CD4-positive, alpha-beta T cell treated with Interleukin-6 at 100 ng/mL for 8 hours (primary cell): ENCODE data around the gene CMSS1.

Experiments used
- DNase-seq: peaks from one replicate; pipeline ENCODE4 v3.0.0-alpha.2; 2020; ENCODE audit warnings: mixed read lengths, low spot score

CMSS1 gene

DNA sequence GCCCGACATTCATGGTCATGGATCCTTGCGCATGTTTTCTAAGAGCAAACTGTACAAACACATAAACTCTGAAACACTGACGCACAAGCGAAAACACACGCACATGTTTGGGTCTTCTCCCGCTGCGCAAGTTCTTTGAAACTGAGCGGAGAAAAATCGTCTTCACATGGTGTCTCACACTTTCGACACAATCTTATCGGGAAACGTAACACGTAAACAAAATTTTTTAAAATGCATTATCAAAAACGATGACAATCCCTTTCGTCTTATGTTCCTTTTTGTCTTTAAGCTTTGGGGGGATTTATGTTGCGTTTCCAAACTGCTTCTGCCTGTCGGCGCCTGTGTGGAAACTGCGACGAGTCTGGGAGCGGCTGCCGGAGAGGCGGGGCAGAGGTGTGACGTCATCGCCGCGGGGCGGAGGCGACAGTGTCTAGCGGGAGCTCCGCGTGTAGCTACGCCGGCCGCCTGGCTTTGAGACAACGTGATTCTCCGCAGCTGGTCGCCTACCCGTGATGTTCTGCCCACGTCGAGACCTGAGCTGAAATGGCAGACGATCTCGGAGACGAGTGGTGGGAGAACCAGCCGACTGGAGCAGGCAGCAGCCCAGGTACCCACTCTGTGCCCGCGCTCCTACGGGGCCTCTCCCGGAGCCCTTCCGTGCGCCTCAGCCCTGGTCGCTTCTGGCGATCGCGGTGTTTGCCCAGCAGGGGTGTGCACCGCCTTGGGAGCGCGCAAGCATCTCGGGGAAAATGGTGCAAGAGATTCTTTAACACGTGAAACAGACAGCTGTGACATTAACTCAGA is at the start of gene CMSS1:
Gene CMSS1 (plus strand): TSS at position 426 of the 804 bp plus-strand sequence.
- DNase-seq = peak; percentile 92

GRCh38 chr3:99768126-99768525 is 49.5 kb upstream of the CMSS1 start:
- DNase-seq = no peak

DNA sequence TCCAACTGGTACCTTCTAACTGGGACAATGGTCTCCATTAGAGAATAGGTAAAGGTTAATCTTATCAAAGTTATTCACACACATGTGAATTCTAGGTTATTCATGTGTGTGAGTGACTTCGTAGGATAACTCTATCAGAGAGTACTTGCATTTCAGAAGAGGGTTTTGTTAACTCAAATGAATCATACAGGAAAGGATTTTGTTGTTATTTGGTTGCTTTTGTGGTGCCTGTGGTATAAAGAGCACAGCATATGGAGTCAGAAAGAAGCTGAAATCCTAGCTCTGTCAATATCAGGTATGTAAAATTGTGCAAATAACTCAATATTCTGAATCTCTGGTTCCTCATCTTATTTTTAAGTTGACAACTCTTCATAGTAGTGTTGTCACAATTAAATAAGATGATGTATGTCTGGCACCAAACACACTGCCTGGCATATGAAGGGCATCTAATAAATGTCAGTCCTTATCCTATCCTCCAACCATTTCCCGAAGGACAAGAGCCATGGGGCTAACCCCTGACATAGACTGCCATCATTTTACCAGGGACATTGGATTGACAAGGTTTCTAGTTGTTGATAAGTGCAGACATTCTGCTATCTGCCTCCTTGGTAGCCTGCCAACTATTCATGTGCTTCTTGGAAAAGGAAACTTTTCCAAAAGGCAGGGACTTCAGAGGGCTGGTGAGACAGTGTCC is 48.7 kb upstream of the CMSS1 start:
- no peak for DNase-seq

DNA sequence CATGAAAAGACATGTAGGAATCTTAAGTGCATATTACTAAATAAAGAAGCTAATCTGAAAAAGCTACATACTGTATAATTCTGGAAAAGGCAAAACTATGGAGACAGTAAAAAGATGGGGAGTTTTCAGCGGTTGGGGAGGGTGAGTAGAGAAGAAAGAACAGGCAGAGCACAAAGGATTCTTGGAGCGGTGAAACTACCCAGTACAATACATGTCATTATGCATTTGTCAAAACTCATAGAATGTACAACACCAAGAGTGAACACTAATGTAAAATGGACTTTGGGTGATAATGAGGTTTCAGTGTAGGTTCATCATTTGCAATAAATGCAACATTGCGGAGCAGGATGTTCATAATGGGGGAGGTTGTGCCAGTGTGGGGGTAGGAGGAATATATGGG is 45.5 kb upstream of the CMSS1 start:
- no peak for DNase-seq

DNA sequence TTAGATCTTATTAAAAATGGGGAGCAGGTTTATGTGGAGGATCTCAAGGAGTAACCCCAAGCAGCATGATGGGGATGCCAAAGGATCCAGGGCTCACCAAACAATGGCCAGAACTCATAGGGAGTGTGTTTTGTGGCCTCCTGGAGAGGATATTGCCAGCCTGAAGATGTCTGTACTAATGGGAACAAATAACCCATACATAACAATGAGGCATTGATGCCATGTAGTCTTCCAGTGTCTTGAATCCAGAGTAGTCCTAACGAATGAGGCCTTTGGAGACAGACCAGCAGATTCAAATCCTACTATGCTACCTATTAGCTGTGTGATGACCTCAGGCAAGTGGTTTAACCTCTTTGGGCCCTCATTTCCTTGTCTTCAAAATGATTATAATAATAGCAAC is 45.0 kb upstream of the CMSS1 start:
- DNase-seq = no peak

GRCh38 chr3:99774467-99774866 is 43.2 kb upstream of the CMSS1 start:
- DNase-seq = no peak

GRCh38 chr3:99776516-99777209 is 41.0 kb upstream of the CMSS1 start:
- no peak for DNase-seq

DNA sequence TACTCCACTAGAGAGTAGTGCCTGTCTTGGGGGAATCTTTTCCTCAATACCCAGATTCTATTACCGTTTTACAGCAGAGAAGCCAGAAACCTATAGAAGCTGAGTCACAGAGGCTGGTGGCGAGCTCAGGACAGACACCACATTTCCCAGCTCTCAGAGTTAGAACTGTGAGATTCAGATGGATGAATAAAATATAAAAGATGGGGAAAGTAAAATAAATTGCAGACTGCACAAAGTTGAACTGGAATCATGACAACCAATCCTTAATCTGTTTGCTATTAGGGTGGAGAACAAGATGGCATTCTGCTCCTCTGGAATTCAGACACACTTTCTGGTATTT is 40.5 kb upstream of the CMSS1 start:
- no peak for DNase-seq

- no peak for DNase-seq
Measured at GRCh38 chr3:99777708-99778107, 40.0 kb upstream of the CMSS1 start.

DNA sequence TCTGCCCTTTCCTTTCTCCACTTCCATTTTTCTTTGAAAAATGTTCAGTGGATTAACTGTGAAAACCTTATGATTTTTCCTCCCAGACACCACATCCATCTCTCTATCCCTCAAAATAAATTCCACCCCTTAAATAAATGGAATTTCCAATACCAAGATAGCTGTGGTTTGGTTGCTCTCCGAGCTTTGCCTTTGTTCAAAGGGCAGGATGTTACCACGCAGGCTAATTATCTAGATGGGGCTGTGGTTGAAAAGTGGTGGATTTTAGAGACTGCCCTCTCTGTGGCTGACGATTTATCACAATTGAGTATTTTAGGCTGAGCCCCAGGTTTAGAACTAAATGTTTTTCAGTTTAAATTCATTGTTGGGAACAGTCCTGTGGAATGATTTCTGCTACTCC is 36.9 kb upstream of the CMSS1 start:
- no peak for DNase-seq

DNA sequence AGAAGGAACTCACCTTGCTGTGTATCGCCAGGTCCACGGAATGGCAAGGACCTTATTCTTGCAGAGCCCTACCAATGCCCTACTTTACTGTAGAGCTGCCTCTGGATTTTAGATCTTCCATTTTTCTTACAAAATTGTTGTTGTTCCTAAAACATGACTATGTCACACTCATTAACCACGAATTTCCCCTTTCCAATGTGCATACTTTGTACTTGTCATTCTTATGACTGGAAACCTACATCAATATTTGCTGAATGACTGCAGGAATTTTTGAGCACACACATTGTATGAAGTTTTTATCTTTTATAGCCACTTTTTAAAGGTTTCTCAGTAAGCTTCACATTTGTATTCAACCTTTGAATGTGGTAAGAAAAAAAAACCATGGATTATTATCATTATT is 35.9 kb upstream of the CMSS1 start:
- no peak for DNase-seq

DNA sequence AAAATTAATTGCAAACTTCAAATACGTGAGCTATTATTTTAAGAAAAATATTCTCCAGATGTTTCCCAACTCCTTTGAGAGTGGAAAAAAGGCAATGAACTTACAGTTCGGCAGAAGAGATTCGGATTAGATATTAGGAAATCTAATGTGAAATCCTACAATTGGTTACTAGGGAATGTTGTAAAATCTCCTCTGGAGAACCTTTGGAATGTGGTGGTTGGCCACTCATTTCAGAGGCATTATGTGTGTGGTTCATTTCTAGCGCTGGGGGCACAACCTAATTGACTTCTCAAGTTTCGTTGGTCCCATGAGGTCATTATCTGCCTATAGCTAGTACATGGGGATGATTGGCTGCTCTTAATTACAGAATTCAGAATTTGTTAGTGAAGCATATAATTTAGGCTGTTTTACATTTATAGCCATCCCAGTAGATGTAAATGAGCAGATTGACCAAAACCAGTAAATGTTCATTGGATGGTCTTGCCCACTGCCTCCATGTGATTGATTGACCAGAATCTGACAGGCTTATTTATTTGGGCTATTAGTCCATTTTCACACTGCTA is 34.6 kb upstream of the CMSS1 start:
- DNase-seq = no peak

DNA sequence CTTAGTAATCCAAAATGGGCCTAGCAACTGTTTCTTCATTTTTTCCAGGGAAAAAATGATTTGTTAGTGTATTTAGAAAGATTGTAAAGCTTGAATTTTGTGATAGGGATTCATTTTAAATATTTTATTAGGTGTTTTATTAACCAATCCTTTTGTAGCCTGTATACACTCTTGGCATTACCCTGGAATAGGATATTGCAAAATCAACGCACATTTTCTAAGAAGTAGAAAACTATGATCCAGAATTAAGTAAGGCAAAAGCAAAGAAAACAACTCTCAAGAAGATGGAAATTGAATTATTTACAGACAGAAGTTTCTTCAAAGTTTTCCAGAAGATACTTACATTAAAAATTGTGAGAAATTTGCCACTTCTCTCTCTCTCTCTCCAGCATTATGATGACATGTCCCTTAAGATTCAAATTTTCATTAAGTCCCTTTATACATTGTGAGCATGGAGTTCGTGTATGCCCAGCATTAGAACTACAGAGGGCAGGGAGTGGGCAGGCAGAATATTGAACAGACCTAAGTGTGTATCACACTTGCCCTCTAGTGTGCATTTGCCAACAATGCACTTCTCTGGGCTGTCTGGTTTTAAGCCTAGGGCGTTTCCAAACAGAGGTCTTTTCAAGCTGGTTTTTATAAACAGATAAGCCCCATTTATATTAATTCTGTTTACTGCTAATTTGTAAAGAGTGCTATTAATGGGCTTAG is 28.5 kb upstream of the CMSS1 start:
- peak; percentile 8 for DNase-seq

DNA sequence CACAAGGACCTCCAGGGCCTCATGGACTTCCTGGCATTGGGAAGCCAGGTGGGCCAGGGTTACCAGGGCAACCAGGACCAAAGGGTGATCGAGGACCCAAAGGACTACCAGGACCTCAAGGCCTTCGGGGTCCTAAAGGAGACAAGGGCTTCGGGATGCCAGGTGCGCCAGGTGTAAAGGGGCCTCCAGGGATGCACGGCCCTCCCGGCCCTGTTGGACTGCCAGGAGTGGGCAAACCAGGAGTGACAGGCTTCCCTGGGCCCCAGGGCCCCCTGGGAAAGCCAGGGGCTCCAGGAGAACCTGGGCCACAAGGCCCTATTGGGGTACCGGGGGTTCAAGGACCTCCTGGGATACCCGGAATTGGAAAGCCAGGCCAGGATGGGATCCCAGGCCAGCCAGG is 23.2 kb upstream of the CMSS1 start:
- no peak for DNase-seq

DNA sequence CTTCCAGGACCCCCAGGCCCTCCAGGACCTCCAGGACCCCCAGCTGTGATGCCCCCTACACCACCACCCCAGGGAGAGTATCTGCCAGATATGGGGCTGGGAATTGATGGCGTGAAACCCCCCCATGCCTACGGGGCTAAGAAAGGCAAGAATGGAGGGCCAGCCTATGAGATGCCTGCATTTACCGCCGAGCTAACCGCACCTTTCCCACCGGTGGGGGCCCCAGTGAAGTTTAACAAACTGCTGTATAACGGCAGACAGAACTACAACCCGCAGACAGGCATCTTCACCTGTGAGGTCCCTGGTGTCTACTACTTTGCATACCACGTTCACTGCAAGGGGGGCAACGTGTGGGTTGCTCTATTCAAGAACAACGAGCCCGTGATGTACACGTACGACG is 22.1 kb upstream of the CMSS1 start:
- DNase-seq = no peak

DNA sequence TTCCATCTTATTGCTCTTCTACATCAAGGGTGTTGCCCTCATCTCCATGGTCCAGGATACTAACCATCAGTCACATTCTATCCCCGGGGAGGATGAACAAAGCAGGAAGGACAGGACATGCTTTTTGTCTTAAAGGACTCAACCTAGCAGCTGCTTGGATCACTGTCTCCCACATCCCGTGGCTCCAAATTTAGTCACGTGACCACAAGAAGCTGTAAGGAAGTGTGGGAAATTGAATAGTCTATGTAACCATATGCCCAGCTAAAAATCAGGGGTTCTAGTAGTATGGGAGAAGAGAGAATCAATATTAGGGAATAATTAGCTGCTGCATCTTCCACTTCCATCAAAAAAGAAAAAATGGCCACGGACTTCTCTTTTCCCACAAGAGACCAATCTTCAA is 18.2 kb upstream of the CMSS1 start:
- DNase-seq = no peak

DNA sequence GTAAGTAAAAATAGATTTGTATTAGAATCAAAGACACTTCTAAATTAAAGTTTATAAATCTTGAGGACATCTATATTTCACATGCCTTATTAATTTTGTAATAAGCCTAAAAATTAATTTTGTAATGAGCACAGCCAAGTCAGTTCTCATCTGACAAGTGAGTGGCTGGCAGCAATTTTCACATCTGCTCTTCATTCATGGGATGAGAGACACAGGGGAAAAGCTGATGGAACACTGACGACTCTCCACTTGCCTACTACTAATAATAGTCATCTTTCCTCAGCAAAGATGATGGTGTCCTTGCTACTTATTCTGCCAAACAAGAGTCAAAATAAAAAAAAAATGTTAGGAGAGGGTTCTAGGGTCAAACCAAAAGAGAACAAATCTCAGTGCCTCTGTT is 14.4 kb upstream of the CMSS1 start:
- DNase-seq = no peak

GRCh38 chr3:99805160-99805559 is 12.5 kb upstream of the CMSS1 start:
- DNase-seq = no peak

DNA sequence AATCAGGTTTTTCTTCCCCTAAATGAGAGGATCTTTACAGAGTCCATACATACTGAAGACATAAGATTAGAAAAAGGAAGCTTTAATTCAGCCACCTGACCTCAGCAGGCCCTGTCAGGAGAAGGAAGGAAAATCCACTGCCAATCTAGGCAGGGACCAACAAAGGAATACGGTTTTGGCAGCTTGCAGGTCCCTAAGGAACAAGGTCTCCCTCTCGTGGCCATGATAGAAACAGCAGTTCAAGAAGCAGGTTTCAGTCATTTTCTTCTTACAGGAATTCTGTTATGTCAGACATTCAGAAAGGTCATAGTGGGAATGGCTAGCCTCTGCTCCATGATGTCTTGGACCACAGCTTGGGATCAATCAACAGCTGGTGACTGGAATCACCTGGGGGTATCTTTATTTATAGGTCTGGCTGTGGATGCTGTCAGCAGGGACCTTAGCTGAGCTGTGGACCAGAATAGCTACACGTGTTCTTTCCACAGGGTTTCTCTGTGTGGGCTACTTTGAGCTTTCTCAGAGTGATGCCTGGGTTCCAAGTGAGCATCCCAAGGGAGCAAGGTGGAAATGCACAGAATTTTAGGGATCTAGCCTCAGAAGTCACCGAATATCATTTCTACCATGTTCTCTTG is 9.4 kb upstream of the CMSS1 start:
- DNase-seq = peak; percentile 47

GRCh38 chr3:99809565-99809964 is 8.1 kb upstream of the CMSS1 start:
- no peak for DNase-seq

- no peak for DNase-seq
Measured at GRCh38 chr3:99810403-99810802, 7.3 kb upstream of the CMSS1 start.

- no peak for DNase-seq
Measured at GRCh38 chr3:99817047-99817436, 620 bp upstream of the CMSS1 start.
